SH-SY5Y (cell line): ENCODE measurements around the gene MASP2.

Source experiments
- GATA2 ChIP-seq: IDR thresholded peaks from 2 replicates; pipeline ENCODE4 v1.6.1; 2011; ENCODE audit warnings: mild to moderate bottlenecking, low read depth, low read length
- GATA3 ChIP-seq: IDR thresholded peaks from 2 replicates; pipeline ENCODE4 v1.6.1; 2011; ENCODE audit warnings: low read depth, mild to moderate bottlenecking, low read length, moderate library complexity

- TF ChIP-seq GATA3: no peak
- TF ChIP-seq GATA2: no peak
Observed at GRCh38 chr1:11067716-11068599, 20.9 kb upstream of the MASP2 start.
